GM13976 (cell line): ENCODE measurements around the gene KRTAP4-3.
"Not testable (repeated sequence)": the region's sequence is repeated elsewhere in the genome, so short reads cannot be mapped to it uniquely, and the experiment has no call there.

Experiments
- DNase-seq: peaks from one replicate; pipeline ENCODE4 v3.0.0; 2012; ENCODE audit warnings: low spot score
- CTCF ChIP-seq: IDR thresholded peaks from 2 replicates; pipeline ENCODE4 v1.5.1; 2012; ENCODE audit warnings: borderline replicate concordance, mild to moderate bottlenecking; ENCODE audit not compliant: insufficient read depth; ENCODE audit errors: extremely low read depth, missing control alignments, control extremely low read depth
- in situ Hi-C: fragments of 300-500 bp; cut with MboI; formaldehyde crosslinking; loops from one replicate; pipeline ENCODE4 v1.12.0; 2022; ENCODE audit warnings: low sequenced_read_pairs, mixed read lengths, inconsistent platforms; ENCODE audit not compliant: unreplicated experiment

Gene KRTAP4-3

DNA sequence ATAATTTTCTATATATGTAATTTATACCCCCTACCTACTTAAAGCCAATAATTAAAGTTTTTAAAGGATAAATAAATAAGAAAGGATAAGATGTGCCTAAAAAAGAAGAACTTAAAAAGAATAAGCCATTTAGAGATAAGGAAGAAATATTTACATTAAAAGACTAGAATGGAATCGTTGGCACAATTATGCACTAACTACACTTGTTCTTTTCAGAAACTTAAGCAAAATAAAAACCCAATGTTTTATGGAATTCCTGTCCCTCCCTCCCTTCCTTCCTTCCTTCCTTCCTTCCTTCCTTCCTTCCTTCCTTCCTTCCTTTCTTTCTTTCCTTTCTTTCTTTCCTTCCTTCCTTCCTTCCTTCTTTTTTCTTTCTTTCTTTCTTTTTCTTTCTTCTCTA lies 23.2 kb downstream of the KRTAP4-3 start:
- TF ChIP-seq CTCF: no peak
- in situ Hi-C loops: no loop called here
- DNase-seq: no peak

DNA sequence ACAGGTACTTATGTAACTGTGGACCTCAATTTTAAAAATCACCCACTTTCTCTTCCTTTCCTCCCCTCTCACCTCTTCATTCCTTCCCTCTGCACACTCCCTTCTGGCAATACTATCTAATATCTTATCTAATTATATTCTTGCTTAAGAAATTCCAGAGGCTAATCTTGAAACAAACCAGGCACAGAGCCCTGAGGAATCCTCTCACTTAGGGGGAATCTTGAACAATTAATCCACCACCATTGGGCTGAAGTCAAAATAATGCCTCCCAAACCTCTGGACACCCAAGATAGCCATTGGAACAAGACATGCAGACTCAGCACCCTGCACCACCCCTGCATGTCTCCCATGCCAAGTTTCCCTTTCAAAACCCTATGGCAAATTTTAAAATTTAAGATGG lies 26.7 kb downstream of the KRTAP4-3 start:
- in situ Hi-C loops: no loop called here
- no peak for TF ChIP-seq CTCF
- no peak for DNase-seq

DNA sequence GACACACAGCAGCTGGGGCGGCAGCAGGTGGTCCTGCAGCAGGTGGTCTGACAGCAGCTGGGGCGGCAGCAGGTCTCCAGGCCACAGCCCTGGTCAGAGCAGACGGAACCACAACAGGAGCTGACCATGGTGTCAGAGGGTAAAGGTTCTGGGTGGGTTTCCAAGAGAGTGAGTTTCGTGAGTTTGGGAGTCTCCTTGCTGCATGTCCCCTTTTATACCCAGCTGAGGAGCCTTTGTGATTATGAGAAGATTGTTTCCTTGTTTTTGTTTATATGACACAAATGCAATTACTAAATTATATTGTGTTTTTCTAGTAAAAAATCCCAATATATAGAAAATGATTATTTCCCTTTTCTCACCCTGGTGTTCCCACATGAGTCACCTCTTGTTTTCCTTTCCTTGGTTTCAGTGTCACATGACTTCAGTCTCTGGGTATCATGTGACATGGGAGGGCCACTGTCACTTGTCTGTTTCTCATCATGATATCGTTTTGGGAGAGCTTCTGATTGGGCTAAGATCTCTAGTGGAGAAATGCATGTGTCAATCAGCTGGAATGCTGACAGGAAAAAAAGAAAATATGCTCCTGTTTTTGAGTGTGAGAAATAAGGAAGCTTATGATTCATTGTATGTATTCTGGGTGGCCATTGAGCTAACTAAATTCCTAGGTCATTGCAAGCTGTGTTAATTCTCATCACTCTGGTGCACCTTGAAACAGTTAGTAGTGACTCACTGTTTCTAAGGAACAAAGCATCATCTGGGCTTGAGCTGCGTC lies 27.5 kb downstream of the KRTAP4-3 start, which contains the start of gene KRTAP4-6:
Gene KRTAP4-6 (minus strand): TSS at position 185 of the 772 bp plus-strand sequence. CDS start 57 bp downstream, at position 128.
- in situ Hi-C loops: no loop called here
- TF ChIP-seq CTCF: no peak
- DNase-seq: no peak

GRCh38 chr17:41139865-41140264 lies 28.2 kb downstream of the KRTAP4-3 start:
- in situ Hi-C loops, DNase-seq: not testable (repeated sequence)

DNA sequence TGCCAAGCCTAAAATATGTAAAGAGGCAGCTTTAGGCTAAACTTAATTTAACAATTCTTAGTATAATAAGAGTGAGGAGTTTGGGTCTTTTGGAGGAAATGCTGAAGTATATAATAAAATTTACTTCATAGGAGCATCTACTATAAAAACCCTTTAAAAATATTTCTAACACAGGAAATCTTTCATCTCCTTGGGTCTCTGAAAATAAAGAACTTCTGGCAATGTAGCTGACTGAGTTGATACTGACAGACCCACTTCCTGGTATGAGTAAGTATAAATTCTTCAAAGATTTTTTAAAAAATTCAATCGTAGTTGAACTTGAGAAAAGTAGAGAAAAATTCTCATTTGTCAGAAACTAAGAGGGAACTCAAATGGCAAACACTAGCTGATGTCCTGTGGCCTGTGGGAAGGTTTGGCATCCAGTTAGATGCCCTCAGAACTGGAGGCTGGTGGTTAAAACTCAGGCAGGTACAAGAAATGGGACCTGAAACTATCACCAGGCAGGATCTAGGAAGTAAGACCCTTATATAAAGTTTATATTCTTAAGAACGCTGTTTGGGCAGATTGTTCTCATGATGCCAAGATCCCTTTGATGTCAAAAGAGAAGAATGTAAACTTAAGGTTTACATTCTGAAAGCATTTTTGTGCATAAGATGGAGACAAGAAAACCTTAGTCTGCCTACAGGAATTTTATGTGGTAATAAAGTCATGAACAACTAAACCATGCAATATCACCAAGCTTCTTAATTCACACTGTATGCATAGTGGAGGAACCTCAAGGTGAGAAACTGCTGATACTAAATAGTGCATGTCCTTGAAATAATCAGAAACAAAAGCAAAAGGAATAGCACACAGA lies 33.9 kb downstream of the KRTAP4-3 start:
- in situ Hi-C loops: no loop called here
- no peak for DNase-seq
- no peak for TF ChIP-seq CTCF

- peak; percentile 21 for DNase-seq
- in situ Hi-C loops: no loop called here
- no peak for TF ChIP-seq CTCF
Observed at GRCh38 chr17:41131979-41132378, 36.0 kb downstream of the KRTAP4-3 start.

GRCh38 chr17:41127371-41127770 lies 40.6 kb downstream of the KRTAP4-3 start:
- no peak for TF ChIP-seq CTCF

More at GRCh38 chr17:41127371-41127770, 40.6 kb downstream of the KRTAP4-3 start:
- no peak for DNase-seq
- in situ Hi-C loops: no loop called here
